Common myeloid progenitor, CD34-positive (primary cell): ENCODE measurements around the gene GPR107.

Experiments
- CTCF ChIA-PET: fragments of 350-600 bp; sonication (Branson Sonifier 250); formaldehyde crosslinking; loops from one replicate; lab custom pipeline; 2021; ENCODE audit warnings: antibody characterized with exemption; lab: Charles Lee
- POLR2A ChIA-PET: fragments of 350-600 bp; sonication (Branson Sonifier 250); formaldehyde crosslinking; loops from one replicate; lab custom pipeline; 2021; ENCODE audit warnings: antibody characterized with exemption; lab: Charles Lee
- DNase-seq, 3 donors: peaks; one replicate each; pipeline versions ENCODE4 v3.0.0 to v3.0.0-alpha.2; 2013
- H3K27ac ChIP-seq, 2 experiments: 1 replicate in 1 of 2; 2 replicates in 1 of 2; pipeline ENCODE4 v1.7.0; 2013; ENCODE audit warnings: inconsistent platforms in 2 of 2, low read length in 2 of 2, mild to moderate bottlenecking in 2 of 2, low read depth in 1 of 2, moderate library complexity in 1 of 2; ENCODE audit not compliant: severe bottlenecking in 2 of 2, insufficient read depth in 1 of 2, poor library complexity in 1 of 2
- H3K27me3 ChIP-seq, 5 experiments: replicated peaks in 2 of 5; 1 replicate in 3 of 5; 2 replicates in 2 of 5; pipeline versions ENCODE4 v1.6.1 to v1.7.0; 2013; ENCODE audit warnings: low read length in 4 of 5, mild to moderate bottlenecking in 2 of 5, moderate library complexity in 2 of 5, inconsistent platforms in 1 of 5; ENCODE audit not compliant: insufficient read depth in 5 of 5, control insufficient read depth in 4 of 5
- H3K36me3 ChIP-seq, 4 experiments: 1 replicate in 2 of 4; 2 replicates in 2 of 4; pipeline versions ENCODE4 v1.6.1 to v1.7.0; 2013; ENCODE audit warnings: low read length in 3 of 4, control low read depth in 1 of 4, mild to moderate bottlenecking in 1 of 4; ENCODE audit not compliant: control insufficient read depth in 4 of 4, insufficient read depth in 4 of 4
- H3K4me1 ChIP-seq, 4 experiments: 1 replicate in 3 of 4; 2 replicates in 1 of 4; pipeline versions ENCODE4 v1.6.1 to v1.7.1; 2013; ENCODE audit warnings: low read length in 3 of 4, mild to moderate bottlenecking in 3 of 4, control low read depth in 1 of 4, inconsistent platforms in 1 of 4, moderate library complexity in 1 of 4; ENCODE audit not compliant: control insufficient read depth in 4 of 4, insufficient read depth in 4 of 4; ENCODE audit errors: control extremely low read depth in 1 of 4
- H3K4me3 ChIP-seq, 7 experiments: 1 replicate in 4 of 7; 2 replicates in 3 of 7; pipeline versions ENCODE4 v1.5.1 to v1.7.0; 2013; ENCODE audit warnings: mild to moderate bottlenecking in 7 of 7, low read length in 6 of 7, moderate library complexity in 6 of 7, inconsistent platforms in 2 of 7, low read depth in 2 of 7, control low read depth in 1 of 7; ENCODE audit not compliant: insufficient read depth in 4 of 7, control insufficient read depth in 1 of 7; ENCODE audit errors: extremely low read depth in 1 of 7
- H3K9me3 ChIP-seq, 5 experiments: 1 replicate in 4 of 5; 2 replicates in 1 of 5; pipeline versions ENCODE4 v1.6.1 to v1.7.1; 2013; ENCODE audit warnings: low read length in 4 of 5, mild to moderate bottlenecking in 2 of 5, inconsistent platforms in 1 of 5, low read depth in 1 of 5, moderate library complexity in 1 of 5; ENCODE audit not compliant: control insufficient read depth in 4 of 5, insufficient read depth in 2 of 5; ENCODE audit errors: control extremely low read depth in 1 of 5
- WGBS: methylation state at CpG from one replicate; pipeline ENCODE4 v1.1.5; 2013; ENCODE audit not compliant: insufficient coverage; 5-methylcytosine and 5-hydroxymethylcytosine counted together

GPR107 gene

GRCh38 chr9:130158001-130158400 is 104.3 kb downstream of the GPR107 start:
- CTCF ChIA-PET, result no interaction called here
- Histone ChIP-seq H3K9me3 (no peaks in the 10 kb centered on the region), H3K36me3 (no peaks in the 10 kb centered on the region), H3K4me3 (no peak overlapping the region), H3K27me3 (no peaks in the 10 kb centered on the region), H3K27ac (no peak overlapping the region), H3K4me1 (no peaks in the 10 kb centered on the region)
- 98% methylated on average over 8 of the region's 8 CpGs for WGBS
- no peak for DNase-seq
- POLR2A ChIA-PET, result no interaction called here

- no peak for DNase-seq
- ChIA-PET CTCF (no interaction called here), POLR2A (no interaction called here)
- no peaks in the 10 kb centered on the region for H3K9me3 ChIP-seq
- no peaks in the 10 kb centered on the region for H3K4me1 ChIP-seq
- no peaks in the 10 kb centered on the region for H3K27me3 ChIP-seq
- no peak overlapping the region for H3K27ac ChIP-seq
- H3K36me3 ChIP-seq, result no peaks in the 10 kb centered on the region
- no peak overlapping the region for H3K4me3 ChIP-seq
- 100% methylated on average over 4 of the region's 8 CpGs for WGBS
Observed at GRCh38 chr9:130159057-130159456, 105.4 kb downstream of the GPR107 start.

- no peak for DNase-seq
- POLR2A ChIA-PET, result no interaction called here
- 90% methylated on average over 4 of the region's 10 CpGs for WGBS
- H3K36me3 ChIP-seq, result no peaks in the 10 kb centered on the region
- no peaks in the 10 kb centered on the region for H3K9me3 ChIP-seq
- no peaks in the 10 kb centered on the region for H3K4me1 ChIP-seq
- no peak overlapping the region for H3K4me3 ChIP-seq
- H3K27me3 ChIP-seq, result no peaks in the 10 kb centered on the region
- CTCF ChIA-PET, result no interaction called here
- H3K27ac ChIP-seq, result no peak overlapping the region
Observed at GRCh38 chr9:130159915-130160670, 106.4 kb downstream of the GPR107 start.

GRCh38 chr9:130160862-130161470 is 107.3 kb downstream of the GPR107 start:
- Histone ChIP-seq H3K27ac (no peak overlapping the region), H3K4me3 (no peak overlapping the region), H3K27me3 (no peaks in the 10 kb centered on the region), H3K4me1 (no peaks in the 10 kb centered on the region), H3K36me3 (no peaks in the 10 kb centered on the region), H3K9me3 (no peaks in the 10 kb centered on the region)
- WGBS, result 97% methylated on average over 3 of the region's 3 CpGs
- CTCF ChIA-PET, result no interaction called here
- POLR2A ChIA-PET, result no interaction called here
- DNase-seq, result no peak

- WGBS, result 100% methylated on average over 1 of the region's 1 CpG
- POLR2A ChIA-PET, result no interaction called here
Observed at GRCh38 chr9:130165579-130165978, 111.9 kb downstream of the GPR107 start.

GRCh38 chr9:130166399-130166798 is 112.7 kb downstream of the GPR107 start:
- ChIA-PET CTCF (interaction anchor here (1.9 kb wide), 1 partner anchor 20 kb away, joined by 5 read pairs; no protein-coding TSS in a partner anchor), POLR2A (interaction anchor here (0.7 kb wide), 2 partner anchors 24 to 41 kb away, joined by 3 read pairs; no protein-coding TSS in a partner anchor)
- Histone ChIP-seq H3K4me1 (no peaks in the 10 kb centered on the region), H3K36me3 (no peaks in the 10 kb centered on the region), H3K27me3 (peaks cover 0 to 19% (median 5%) of the 10 kb centered on the region in 5 experiments), H3K4me3 (no peak overlapping the region), H3K9me3 (no peaks in the 10 kb centered on the region), H3K27ac (no peak overlapping the region)
- 100% methylated on average over 2 of the region's 4 CpGs for WGBS
- DNase-seq, result no peak

More at GRCh38 chr9:130165579-130165978, 111.9 kb downstream of the GPR107 start:
- Histone ChIP-seq H3K27ac (no peak overlapping the region), H3K27me3 (peaks cover 0 to 11% (median 4%) of the 10 kb centered on the region in 5 experiments), H3K4me1 (no peaks in the 10 kb centered on the region), H3K9me3 (no peaks in the 10 kb centered on the region), H3K36me3 (no peaks in the 10 kb centered on the region), H3K4me3 (no peak overlapping the region)
- CTCF ChIA-PET, result interaction anchor here (1.9 kb wide), 1 partner anchor 19 kb away, joined by 5 read pairs; no protein-coding TSS in a partner anchor
- DNase-seq, result no peak

- Histone ChIP-seq H3K4me1 (peaks cover 0 to 6% (median 3%) of the 10 kb centered on the region in 4 experiments), H3K36me3 (no peaks in the 10 kb centered on the region), H3K27ac (no peak overlapping the region), H3K27me3 (peaks cover 0 to 26% (median 7%) of the 10 kb centered on the region in 5 experiments), H3K4me3 (no peak overlapping the region), H3K9me3 (no peaks in the 10 kb centered on the region)
- WGBS, result 95% methylated on average over 6 of the region's 6 CpGs
- POLR2A ChIA-PET, result interaction anchor here (1.1 kb wide), 1 partner anchor 29 kb away, joined by 3 read pairs; no protein-coding TSS in a partner anchor
- CTCF ChIA-PET, result no interaction called here
- no peak for DNase-seq
Observed at GRCh38 chr9:130167927-130168326, 114.2 kb downstream of the GPR107 start.
